Naive B cell (primary cell): Measurements from ENCODE around the gene SEL1L3. TPM values are rescaled to one million over a fixed set of nuclear protein-coding genes. Genes with fewer than 3 reads are reported as not detected.

Experiments
- ATAC-seq, 2 donors: fragments of 150-1000 bp; cut with Tn5 transposase; 2 replicates each; pipeline ENCODE4 v1.10.0; 2021; ENCODE audit warnings: low read depth in 2 of 2, mild to moderate bottlenecking in 2 of 2, moderate library complexity in 2 of 2
- DNase-seq: peaks from one replicate; pipeline ENCODE4 v3.0.0; 2022
- H3K27ac Mint-ChIP-seq, 6 donors: one replicate each; pipeline ENCODE4 v1.8.0; 2020 to 2022; ENCODE audit warnings: mild to moderate bottlenecking in 6 of 6, mixed read lengths in 6 of 6, moderate library complexity in 5 of 6, inconsistent platforms in 2 of 6
- H3K27me3 Mint-ChIP-seq, 3 donors: one replicate each; pipeline ENCODE4 v1.8.0; 2021 to 2022; ENCODE audit warnings: mixed read lengths in 3 of 3, mild to moderate bottlenecking in 1 of 3
- H3K36me3 Mint-ChIP-seq, 2 donors: one replicate each; pipeline ENCODE4 v1.8.0; 2020 to 2022; ENCODE audit warnings: mixed read lengths in 2 of 2, inconsistent platforms in 1 of 2, mild to moderate bottlenecking in 1 of 2
- H3K4me1 Mint-ChIP-seq, 3 donors: one replicate each; pipeline ENCODE4 v1.8.0; 2020 to 2022; ENCODE audit warnings: mixed read lengths in 3 of 3, inconsistent platforms in 1 of 3, mild to moderate bottlenecking in 1 of 3, moderate library complexity in 1 of 3
- H3K4me3 Mint-ChIP-seq, 8 donors: one replicate each; pipeline ENCODE4 v1.8.0; 2020 to 2022; ENCODE audit warnings: mild to moderate bottlenecking in 8 of 8, mixed read lengths in 8 of 8, moderate library complexity in 8 of 8, inconsistent platforms in 2 of 8
- H3K9me3 Mint-ChIP-seq, 7 donors: one replicate each; pipeline ENCODE4 v1.8.0; 2020 to 2022; ENCODE audit warnings: mixed read lengths in 7 of 7, mild to moderate bottlenecking in 5 of 7, inconsistent platforms in 2 of 7, moderate library complexity in 1 of 7
- polyA plus RNA-seq, 6 donors: library from polyadenylated mRNA; unstranded; fragments of 300-500 nt; fragmentation: Illumina TruSeq; gene quantifications; one replicate each; pipeline ENCODE4 v1.2.3, GENCODE V29; 2021; ENCODE audit warnings: low read depth in 6 of 6

Gene SEL1L3
- polyA plus RNA-seq, 6 donors from 2014 or later, result 129 to 288 (median 195) TPM

- peak; percentile 65 for DNase-seq
- peak; percentile 36 to 37 for ATAC-seq
- peak overlapping the region; percentile 97 to 100 (median 98) for H3K4me3 Mint-ChIP-seq
- H3K4me1 Mint-ChIP-seq, result peaks cover 67 to 79% (median 71%) of the 10 kb centered on the region in 3 donors
- peaks cover 8 to 35% of the 10 kb centered on the region in 2 donors for H3K36me3 Mint-ChIP-seq
- no peaks in the 10 kb centered on the region for H3K27me3 Mint-ChIP-seq
- peak overlapping the region; percentile 94 to 99 (median 98) for H3K27ac Mint-ChIP-seq
- H3K9me3 Mint-ChIP-seq, result peaks cover 0 to 3% (median 0%) of the 10 kb centered on the region in 7 donors
Observed at GRCh38 chr4:25860586-25861279, 2.1 kb downstream of the SEL1L3 start.

GRCh38 chr4:25859429-25860148 is 3.2 kb downstream of the SEL1L3 start:
- DNase-seq, result peak; percentile 61
- peaks cover 8 to 35% of the 10 kb centered on the region in 2 donors for H3K36me3 Mint-ChIP-seq
- H3K9me3 Mint-ChIP-seq, result peaks cover 0 to 3% (median 0%) of the 10 kb centered on the region in 7 donors
- H3K27ac Mint-ChIP-seq, result peak overlapping the region; percentile 30 to 99 (median 98)
- H3K4me1 Mint-ChIP-seq, result peaks cover 66 to 79% (median 71%) of the 10 kb centered on the region in 3 donors
- H3K4me3 Mint-ChIP-seq, result peak overlapping the region; percentile 33 to 100 (median 98)
- ATAC-seq, result peak; percentile 59 to 63
- no peaks in the 10 kb centered on the region for H3K27me3 Mint-ChIP-seq

- Mint-ChIP-seq H3K4me3 (peak overlapping the region in 5 of 8 donors; percentile 33 to 99 (median 79)), H3K36me3 (peaks cover 8 to 35% of the 10 kb centered on the region in 2 donors), H3K27ac (peak overlapping the region; percentile 30 to 98 (median 83)), H3K4me1 (peaks cover 68 to 87% (median 76%) of the 10 kb centered on the region in 3 donors), H3K9me3 (peaks cover 0 to 3% (median 0%) of the 10 kb centered on the region in 7 donors), H3K27me3 (no peaks in the 10 kb centered on the region)
- DNase-seq (no peak), ATAC-seq (no peak)
Observed at GRCh38 chr4:25857851-25858400, 4.9 kb downstream of the SEL1L3 start.

- Mint-ChIP-seq H3K36me3 (peaks cover 8 to 35% of the 10 kb centered on the region in 2 donors), H3K4me3 (peak overlapping the region in 6 of 8 donors; percentile 5 to 98 (median 44)), H3K27me3 (no peaks in the 10 kb centered on the region), H3K27ac (peak overlapping the region in 5 of 6 donors; percentile 82 to 98 (median 89)), H3K9me3 (peaks cover 0 to 3% (median 0%) of the 10 kb centered on the region in 7 donors), H3K4me1 (peaks cover 73 to 92% (median 81%) of the 10 kb centered on the region in 3 donors)
- ATAC-seq, result no peak
- DNase-seq, result no peak
Observed at GRCh38 chr4:25857403-25857802, 5.4 kb downstream of the SEL1L3 start.

- Mint-ChIP-seq H3K27ac (peak overlapping the region; percentile 5 to 98 (median 83)), H3K4me1 (peaks cover 75 to 95% (median 83%) of the 10 kb centered on the region in 3 donors), H3K36me3 (peaks cover 5 to 29% of the 10 kb centered on the region in 2 donors), H3K9me3 (no peaks in the 10 kb centered on the region), H3K27me3 (no peaks in the 10 kb centered on the region), H3K4me3 (peak overlapping the region in 3 of 8 donors; percentile 2 to 98 (median 33))
- DNase-seq (no peak), ATAC-seq (no peak)
Observed at GRCh38 chr4:25856756-25857155, 6.0 kb downstream of the SEL1L3 start.

GRCh38 chr4:25852103-25852502 is 10.7 kb downstream of the SEL1L3 start:
- Mint-ChIP-seq H3K27me3 (no peaks in the 10 kb centered on the region), H3K36me3 (peaks cover 23 to 29% of the 10 kb centered on the region in 2 donors), H3K27ac (peak overlapping the region; percentile 47 to 94 (median 76)), H3K4me3 (peak overlapping the region in 5 of 8 donors; percentile 38 to 68 (median 47)), H3K9me3 (no peaks in the 10 kb centered on the region), H3K4me1 (peaks cover 73 to 99% (median 79%) of the 10 kb centered on the region in 3 donors)
- ATAC-seq, result no peak
- no peak for DNase-seq

GRCh38 chr4:25847329-25847728 is 15.5 kb downstream of the SEL1L3 start:
- H3K4me3 Mint-ChIP-seq, result peak overlapping the region in 1 of 8 donors; percentile 45
- peaks cover 26 to 44% of the 10 kb centered on the region in 2 donors for H3K36me3 Mint-ChIP-seq
- DNase-seq (no peak), ATAC-seq (no peak)
- peaks cover 79 to 92% (median 86%) of the 10 kb centered on the region in 3 donors for H3K4me1 Mint-ChIP-seq
- peak overlapping the region in 4 of 6 donors; percentile 71 to 94 (median 84) for H3K27ac Mint-ChIP-seq
- H3K27me3 Mint-ChIP-seq, result no peaks in the 10 kb centered on the region
- H3K9me3 Mint-ChIP-seq, result no peaks in the 10 kb centered on the region

- peak overlapping the region in 2 of 6 donors; percentile 47 to 85 for H3K27ac Mint-ChIP-seq
- peaks cover 26 to 45% of the 10 kb centered on the region in 2 donors for H3K36me3 Mint-ChIP-seq
- no peaks in the 10 kb centered on the region for H3K9me3 Mint-ChIP-seq
- peaks cover 79 to 92% (median 86%) of the 10 kb centered on the region in 3 donors for H3K4me1 Mint-ChIP-seq
- H3K27me3 Mint-ChIP-seq, result no peaks in the 10 kb centered on the region
- DNase-seq, result no peak
- H3K4me3 Mint-ChIP-seq, result peak overlapping the region in 1 of 8 donors; percentile 47
- ATAC-seq, result no peak
Observed at GRCh38 chr4:25845841-25846653, 16.7 kb downstream of the SEL1L3 start.

GRCh38 chr4:25844961-25845712 is 17.7 kb downstream of the SEL1L3 start:
- Mint-ChIP-seq H3K4me3 (peak overlapping the region in 1 of 8 donors; percentile 54), H3K4me1 (peaks cover 81 to 93% (median 91%) of the 10 kb centered on the region in 3 donors), H3K9me3 (no peaks in the 10 kb centered on the region), H3K27ac (peak overlapping the region in 4 of 6 donors; percentile 26 to 85 (median 59)), H3K36me3 (peaks cover 22 to 38% of the 10 kb centered on the region in 2 donors), H3K27me3 (no peaks in the 10 kb centered on the region)
- ATAC-seq (no peak), DNase-seq (no peak)

GRCh38 chr4:25843340-25844097 is 19.3 kb downstream of the SEL1L3 start:
- H3K4me1 Mint-ChIP-seq, result peaks cover 69 to 85% (median 82%) of the 10 kb centered on the region in 3 donors
- no peak for DNase-seq
- no peak for ATAC-seq

GRCh38 chr4:25842229-25842845 is 20.5 kb downstream of the SEL1L3 start:
- peak; percentile 72 for DNase-seq
- H3K27ac Mint-ChIP-seq, result peak overlapping the region; percentile 42 to 95 (median 81)
- H3K4me3 Mint-ChIP-seq, result peak overlapping the region; percentile 1 to 88 (median 68)
- peaks cover 6 to 20% of the 10 kb centered on the region in 2 donors for H3K36me3 Mint-ChIP-seq
- peak; percentile 93 to 97 for ATAC-seq
- H3K27me3 Mint-ChIP-seq, result no peaks in the 10 kb centered on the region
- no peaks in the 10 kb centered on the region for H3K9me3 Mint-ChIP-seq
- H3K4me1 Mint-ChIP-seq, result peaks cover 66 to 78% (median 76%) of the 10 kb centered on the region in 3 donors

More at GRCh38 chr4:25843340-25844097, 19.3 kb downstream of the SEL1L3 start:
- peak overlapping the region; percentile 58 to 91 (median 78) for H3K27ac Mint-ChIP-seq
- H3K36me3 Mint-ChIP-seq, result peaks cover 10 to 25% of the 10 kb centered on the region in 2 donors
- no peaks in the 10 kb centered on the region for H3K9me3 Mint-ChIP-seq
- no peaks in the 10 kb centered on the region for H3K27me3 Mint-ChIP-seq
- peak overlapping the region in 6 of 8 donors; percentile 22 to 88 (median 74) for H3K4me3 Mint-ChIP-seq
